Measurements from ENCODE around the gene THRB.

Gene THRB

DNA sequence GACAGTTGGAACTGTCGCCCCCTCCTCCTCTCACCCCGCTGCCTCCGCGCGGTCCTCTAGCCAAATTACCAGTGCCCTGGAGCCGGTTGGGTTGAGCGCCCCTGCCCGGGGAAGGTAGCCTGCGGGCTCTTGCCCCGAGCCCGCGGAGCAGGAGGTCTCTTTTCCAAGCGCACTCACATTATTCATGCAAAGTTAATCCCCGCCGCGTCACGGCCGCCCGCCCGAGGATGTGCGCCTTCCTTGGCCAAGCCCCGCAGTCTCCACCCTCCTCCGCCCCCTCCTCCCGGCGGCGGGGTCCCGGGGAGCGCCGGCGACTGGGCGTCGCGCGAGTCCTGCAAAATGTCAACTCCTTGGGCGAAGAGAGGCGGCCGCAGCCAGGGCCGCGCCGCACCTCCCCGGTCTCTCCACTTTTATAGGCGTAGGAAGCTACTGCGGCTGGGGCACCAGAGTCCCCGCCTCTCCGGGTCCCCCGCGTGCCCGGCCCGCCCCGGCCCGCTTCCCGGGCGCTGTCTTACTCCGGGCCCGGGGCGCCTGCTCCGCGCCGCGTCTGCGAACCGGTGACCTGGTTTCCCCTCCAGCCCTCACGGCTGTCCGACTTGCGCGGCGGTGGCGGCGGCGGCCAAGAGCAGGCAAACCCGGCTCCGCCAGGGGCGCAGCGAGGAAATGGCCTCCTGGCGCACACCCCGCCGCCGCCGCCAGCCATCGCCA lies at the start of gene THRB:
Gene THRB, minus strand, starts transcription at position 233 of the 708 bp plus-strand sequence.
- no peak for DNase-seq

DNA sequence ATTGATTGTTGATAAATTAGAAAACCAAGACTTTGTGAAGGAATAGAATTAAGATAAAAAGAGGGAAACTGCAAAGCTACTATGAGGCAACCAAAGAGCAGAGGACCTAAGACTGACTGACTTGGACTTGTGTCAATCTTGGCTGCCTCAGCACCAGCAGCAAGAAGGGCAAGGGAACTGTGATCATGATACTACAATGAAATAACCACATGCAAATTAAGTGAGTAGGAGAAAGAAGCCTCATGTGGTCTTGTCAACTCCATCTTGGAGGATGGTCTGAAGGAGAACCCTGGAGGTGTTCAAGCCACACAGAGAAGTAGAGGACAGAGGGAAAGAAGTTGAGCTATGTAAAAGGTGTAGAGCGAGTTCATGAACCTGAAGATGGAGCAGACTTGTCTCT lies 47.3 kb upstream of the THRB start:
- no peak for DNase-seq

- DNase-seq, result no peak
These were observed 46.2 kb upstream of the THRB start for GRCh38 chr3:24540821-24541220.

- no peak for DNase-seq
These were observed 45.0 kb upstream of the THRB start for GRCh38 chr3:24539699-24540098.

- no peak for DNase-seq
These were observed 44.2 kb upstream of the THRB start for GRCh38 chr3:24538891-24539290.

- no peak for DNase-seq
These were observed 39.0 kb upstream of the THRB start for GRCh38 chr3:24533561-24534193.

DNA sequence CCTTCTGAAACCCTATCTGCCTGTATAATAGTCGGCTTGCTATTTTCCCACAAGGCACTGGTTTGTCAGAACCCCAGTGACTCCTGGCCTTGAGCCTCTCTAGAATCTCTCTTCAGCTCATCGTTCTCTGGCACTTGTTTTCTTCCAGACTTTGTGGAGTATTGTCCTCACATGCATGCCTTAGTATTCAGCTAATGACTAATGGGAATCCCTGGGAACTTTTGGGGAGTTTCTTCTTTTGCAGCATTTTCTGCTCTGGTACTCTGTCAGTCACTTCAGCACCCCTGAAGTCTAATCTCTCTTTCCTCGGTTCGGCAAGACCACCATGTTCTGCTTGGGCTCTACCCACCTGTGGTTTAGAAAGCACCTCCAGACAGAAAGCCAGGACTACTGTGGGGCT lies 35.8 kb upstream of the THRB start:
- DNase-seq, result no peak

DNA sequence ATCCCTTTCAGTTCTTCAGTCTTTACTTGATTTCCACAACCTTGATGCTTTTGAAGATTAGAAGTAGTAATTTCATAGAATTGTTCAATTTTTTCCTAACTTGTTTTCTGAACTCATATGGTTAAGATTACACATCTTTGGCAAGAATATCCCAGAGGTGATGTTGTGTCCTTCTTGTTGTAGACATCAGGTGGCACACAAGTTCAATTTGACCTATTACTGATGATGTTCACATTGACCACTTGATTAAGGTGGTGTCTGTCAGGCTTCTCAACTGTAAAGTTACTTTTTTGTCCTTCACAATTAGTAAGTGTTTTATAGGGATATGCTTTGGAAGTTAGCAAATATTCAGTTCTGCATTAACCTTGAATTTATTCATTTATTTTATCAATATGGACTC lies 34.6 kb upstream of the THRB start:
- no peak for DNase-seq

GRCh38 chr3:24526640-24527212 lies 32.1 kb upstream of the THRB start:
- DNase-seq, result no peak

DNA sequence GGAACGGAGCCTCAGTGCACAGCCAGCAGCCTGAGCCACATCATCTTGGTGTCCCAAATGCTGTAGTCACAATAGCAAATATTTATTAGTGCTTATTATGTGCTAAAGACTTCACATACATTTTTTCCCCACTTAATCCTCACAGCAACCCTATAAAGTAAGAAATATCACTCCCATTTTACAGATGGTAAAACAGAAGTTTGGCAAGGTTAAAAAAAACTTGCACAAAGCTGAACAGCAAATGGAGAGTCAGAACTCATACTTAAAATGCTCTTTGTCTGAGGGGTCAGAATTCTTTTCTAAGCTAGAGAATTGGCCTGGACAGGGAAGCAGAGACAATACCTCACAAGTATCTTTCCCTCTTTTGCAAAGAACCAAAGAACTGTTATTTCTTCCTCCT lies 30.9 kb upstream of the THRB start:
- DNase-seq, result no peak

DNA sequence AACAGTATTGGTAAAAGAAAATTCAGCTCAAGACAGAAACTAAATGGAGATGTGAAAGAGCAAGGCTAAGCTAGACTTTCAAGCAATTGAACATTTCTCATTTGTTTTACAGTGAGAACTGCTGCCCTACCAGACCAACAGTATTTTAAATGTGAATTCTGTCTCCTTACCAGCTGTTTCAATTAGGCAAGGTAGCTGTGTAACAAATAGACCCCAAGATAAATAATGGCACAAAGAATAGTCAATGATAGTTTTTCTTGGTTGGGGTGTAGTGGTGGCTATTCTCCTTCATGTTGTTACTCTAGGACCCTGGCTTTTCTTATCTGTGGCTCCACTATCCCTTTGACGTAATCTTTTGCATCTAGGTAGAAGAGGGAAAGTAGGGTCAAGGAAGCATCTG lies 30.4 kb upstream of the THRB start:
- no peak for DNase-seq

GRCh38 chr3:24523988-24524727 lies 29.5 kb upstream of the THRB start:
- no peak for DNase-seq

- no peak for DNase-seq
These were observed 28.6 kb upstream of the THRB start for GRCh38 chr3:24523215-24523614.

DNA sequence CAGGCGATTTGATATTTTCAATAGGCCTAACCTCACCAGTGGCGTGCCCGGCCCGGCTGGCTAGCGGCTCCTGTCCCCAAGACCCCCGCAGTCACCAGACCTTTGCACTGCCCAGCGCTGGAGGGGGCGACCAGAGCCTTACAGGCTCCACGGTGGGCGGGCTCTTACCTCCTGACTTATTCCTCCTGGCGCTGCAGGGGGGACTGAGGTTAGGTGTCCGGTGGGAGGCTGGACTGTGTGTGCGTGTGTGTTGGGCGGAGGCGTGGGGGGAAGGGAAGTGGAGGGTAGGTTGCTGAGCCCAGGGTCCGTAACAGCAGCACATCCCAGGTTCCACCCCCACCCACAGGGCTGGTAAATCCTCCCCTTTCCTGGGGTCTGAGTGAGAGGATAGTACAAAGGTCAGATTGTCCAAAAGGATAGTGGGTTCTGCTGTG lies 27.5 kb upstream of the THRB start:
- no peak for DNase-seq

DNA sequence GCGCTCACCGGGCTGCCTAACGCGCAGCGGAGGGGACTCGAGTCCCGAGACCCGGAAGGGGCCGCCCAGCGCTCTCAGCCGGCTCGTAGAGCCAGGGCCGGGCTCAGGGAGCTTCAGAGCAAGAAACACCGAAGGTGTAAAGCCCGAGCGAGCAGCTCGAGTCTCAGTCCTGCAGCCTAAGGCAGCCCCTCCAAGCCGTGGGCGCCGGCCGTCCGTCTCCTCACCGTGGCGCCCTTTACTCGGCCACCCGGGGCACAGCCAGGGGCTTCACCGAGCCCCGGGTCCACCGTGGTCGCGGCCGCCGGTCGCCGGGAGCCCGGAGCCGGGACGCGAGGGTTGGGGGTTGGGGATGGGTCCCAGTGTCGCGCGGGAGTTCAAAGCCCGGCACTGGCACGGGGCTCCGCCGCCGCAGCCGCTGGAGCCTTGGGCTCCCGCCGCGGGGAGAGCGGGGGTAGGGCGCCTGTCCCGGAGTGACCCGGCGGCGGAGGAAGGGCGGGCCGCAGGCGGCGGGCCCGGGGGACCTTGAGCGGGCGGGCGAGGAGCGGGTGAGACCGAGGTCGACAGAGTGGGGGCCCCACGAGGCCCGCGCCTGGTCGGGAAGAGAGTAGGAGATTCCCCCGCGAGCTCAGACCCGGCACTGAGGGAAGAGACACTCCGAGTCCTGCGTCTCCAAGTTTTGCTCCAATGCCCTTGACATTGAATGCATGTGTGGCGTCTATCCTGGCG lies 26.9 kb upstream of the THRB start:
- no peak for DNase-seq

DNA sequence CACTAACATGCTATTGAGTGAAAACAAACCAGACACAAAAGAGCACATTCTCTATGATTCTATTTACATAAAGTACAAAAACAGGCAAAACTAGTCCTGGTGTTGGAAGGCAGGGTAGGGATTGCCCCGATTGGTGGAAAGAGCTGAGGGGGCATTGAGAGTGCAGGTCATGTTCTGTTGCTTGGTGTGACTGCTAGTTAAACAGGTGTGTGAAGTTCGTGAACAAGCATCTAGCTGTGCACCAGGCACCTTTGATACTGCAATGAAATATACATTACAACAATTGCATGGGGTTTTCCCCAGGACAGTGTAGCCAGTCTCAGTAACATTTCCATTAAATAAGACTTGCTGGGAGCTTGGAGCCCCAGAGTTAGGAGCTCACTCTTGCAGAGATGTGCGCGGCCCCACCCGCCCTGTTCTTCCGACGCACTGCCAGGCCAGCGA lies 26.3 kb upstream of the THRB start:
- DNase-seq, result no peak

GRCh38 chr3:24520101-24520495 lies 25.4 kb upstream of the THRB start:
- no peak for DNase-seq

- DNase-seq, result no peak
These were observed 24.9 kb upstream of the THRB start for GRCh38 chr3:24519368-24520100.

GRCh38 chr3:24518990-24519367 lies 24.3 kb upstream of the THRB start:
- DNase-seq, result no peak

DNA sequence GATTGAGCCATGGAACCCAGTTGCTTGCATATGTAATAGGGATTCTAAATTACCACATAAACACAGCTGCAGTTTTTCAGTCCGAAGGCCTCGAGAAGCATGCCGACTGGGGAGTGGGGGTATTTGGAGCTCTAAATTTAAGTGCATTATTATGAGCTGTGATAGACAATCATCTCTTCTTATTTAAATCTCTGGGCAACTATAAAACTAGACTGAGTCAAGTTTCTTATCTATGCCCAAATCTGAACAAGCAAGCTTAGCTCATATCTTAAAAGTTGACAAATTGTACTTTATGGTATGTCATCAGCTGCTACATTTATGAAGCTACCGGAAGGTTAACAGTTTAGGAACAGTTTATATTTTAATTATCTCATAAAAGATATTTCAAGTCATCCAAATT lies 19.5 kb upstream of the THRB start:
- DNase-seq, result no peak

GRCh38 chr3:24513463-24513862 lies 18.8 kb upstream of the THRB start:
- no peak for DNase-seq

DNA sequence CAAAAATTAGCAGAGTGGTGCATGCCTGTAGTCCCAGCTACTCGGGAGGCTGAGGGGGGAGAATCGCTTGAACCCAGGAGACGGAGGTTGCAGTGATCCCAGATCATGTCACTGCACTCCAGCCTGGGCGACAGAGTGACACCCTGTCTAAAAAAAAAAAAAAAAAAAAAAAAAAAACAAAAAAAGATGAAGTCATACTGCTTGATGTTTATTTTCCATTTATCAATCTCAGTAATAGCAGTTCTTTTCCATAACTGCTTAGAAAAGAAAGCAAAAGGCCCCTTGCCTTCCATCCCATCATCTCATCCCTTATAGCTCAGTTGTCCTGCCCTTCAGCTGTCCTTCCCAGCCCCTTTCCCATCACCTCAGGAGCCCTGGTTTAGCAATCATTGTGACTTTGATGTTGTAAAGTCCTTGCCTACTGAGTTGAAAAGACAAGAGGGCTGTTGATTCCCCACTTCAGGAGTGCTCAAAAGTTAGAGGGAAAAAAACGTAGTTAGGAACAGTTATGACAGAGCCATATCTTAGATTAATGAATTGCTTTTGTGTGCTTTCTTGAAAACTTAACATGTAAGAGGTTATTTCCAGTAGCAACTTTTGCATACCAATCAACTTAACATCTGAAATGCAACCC lies 18.0 kb upstream of the THRB start:
- no peak for DNase-seq
